HG02763 (cell line): Measurements from ENCODE around the gene TSPAN18.
A peak's percentile ranks its signal among the peaks of the same experiment; 100 is the strongest.

Experiments used
- ATAC-seq: cut with Tn5 transposase; IDR thresholded peaks from one replicate; pipeline ENCODE4 v1.9.1; 2021; ENCODE audit warnings: mild to moderate bottlenecking, moderate library complexity; ENCODE audit not compliant: unreplicated experiment

Gene TSPAN18

GRCh38 chr11:44709966-44710365 lies 16.8 kb upstream of the TSPAN18 start:
- ATAC-seq = no peak

GRCh38 chr11:44711113-44711786 lies 15.5 kb upstream of the TSPAN18 start:
- no peak for ATAC-seq

- no peak for ATAC-seq
Measured at GRCh38 chr11:44711787-44712608, 14.8 kb upstream of the TSPAN18 start.

GRCh38 chr11:44713022-44713421 lies 13.7 kb upstream of the TSPAN18 start:
- ATAC-seq = no peak

- ATAC-seq = no peak
Measured at GRCh38 chr11:44716256-44716655, 10.5 kb upstream of the TSPAN18 start.

- ATAC-seq = no peak
Measured at GRCh38 chr11:44718057-44718456, 8.7 kb upstream of the TSPAN18 start.

GRCh38 chr11:44718612-44719390 lies 8.0 kb upstream of the TSPAN18 start:
- no peak for ATAC-seq

- ATAC-seq = no peak
Measured at GRCh38 chr11:44725016-44725685, 1.6 kb upstream of the TSPAN18 start.

GRCh38 chr11:44725757-44726282 lies 942 bp upstream of the TSPAN18 start:
- no peak for ATAC-seq

- no peak for ATAC-seq
Measured at GRCh38 chr11:44727114-44727372, 281 bp downstream of the TSPAN18 start.

GRCh38 chr11:44727373-44728287 lies 868 bp downstream of the TSPAN18 start:
- peak; percentile 47 for ATAC-seq

- ATAC-seq = no peak
Measured at GRCh38 chr11:44728491-44728910, 1.7 kb downstream of the TSPAN18 start.

- no peak for ATAC-seq
Measured at GRCh38 chr11:44729063-44729462, 2.3 kb downstream of the TSPAN18 start.

GRCh38 chr11:44729713-44730112 lies 3.0 kb downstream of the TSPAN18 start:
- no peak for ATAC-seq

- no peak for ATAC-seq
Measured at GRCh38 chr11:44730775-44731174, 4.0 kb downstream of the TSPAN18 start.

- no peak for ATAC-seq
Measured at GRCh38 chr11:44731685-44732430, 5.1 kb downstream of the TSPAN18 start.

GRCh38 chr11:44732564-44732963 lies 5.8 kb downstream of the TSPAN18 start:
- no peak for ATAC-seq

GRCh38 chr11:44733877-44734276 lies 7.1 kb downstream of the TSPAN18 start:
- ATAC-seq = no peak

GRCh38 chr11:44734843-44735381 lies 8.2 kb downstream of the TSPAN18 start:
- no peak for ATAC-seq
